ENCODE measurements around the gene ATAD3B.
A peak's percentile ranks its signal among the peaks of the same experiment; 100 is the strongest.
"Not testable (repeated sequence)": the region's sequence is repeated elsewhere in the genome, so short reads cannot be mapped to it uniquely, and the experiment has no call there.

Gene ATAD3B

GRCh38 chr1:1531947-1532346 lies 60.4 kb downstream of the ATAD3B start:
- no peak for DNase-seq (ENCODE audit: low read depth in 1 of 2, low spot score in 1 of 2)
- TF ChIP-seq REST (IDR thresholded peaks at IDR 0.05; ENCODE audit: insufficient replicate concordance, low read depth) (no peak), POLR2AphosphoS5 (IDR thresholded peaks at IDR 0.05; ENCODE audit: low read depth) (no peak), CTCF (IDR thresholded peaks at IDR 0.05; ENCODE audit: insufficient read depth, low read length) (no peak), GABPA (IDR thresholded peaks at IDR 0.05; ENCODE audit: low read depth) (no peak), SPI1 (IDR thresholded peaks at IDR 0.05; ENCODE audit: borderline replicate concordance, low read depth) (no peak)
- Histone ChIP-seq H3K27ac (replicated peaks) (no peak overlapping the region), H3K27me3 (ENCODE audit: insufficient read depth, poor library complexity, severe bottlenecking) (no peaks in the 10 kb centered on the region), H3K4me3 (replicated peaks; ENCODE audit: insufficient read depth, low read length) (no peak overlapping the region)

- not testable (repeated sequence) for H3K27ac ChIP-seq (replicated peaks); DNase-seq (ENCODE audit: low read depth in 1 of 2, low spot score in 1 of 2)
These were observed 61.8 kb downstream of the ATAD3B start for GRCh38 chr1:1533176-1533893.

GRCh38 chr1:1533894-1534291 lies 62.3 kb downstream of the ATAD3B start:
- not testable (repeated sequence) for DNase-seq (ENCODE audit: low read depth in 1 of 2, low spot score in 1 of 2)

More at GRCh38 chr1:1533176-1533893, 61.8 kb downstream of the ATAD3B start:
- not testable (repeated sequence) for H3K27me3 ChIP-seq (ENCODE audit: insufficient read depth, poor library complexity, severe bottlenecking); H3K4me3 ChIP-seq (replicated peaks; ENCODE audit: insufficient read depth, low read length)

GRCh38 chr1:1534401-1535154 lies 63.0 kb downstream of the ATAD3B start:
- no peaks in the 10 kb centered on the region for H3K27me3 ChIP-seq (ENCODE audit: insufficient read depth, poor library complexity, severe bottlenecking)
- no peak for DNase-seq (ENCODE audit: low read depth in 1 of 2, low spot score in 1 of 2)
- 0 out of 2 replicates have a peak, but pooled peaks have one; percentile 12 for TF ChIP-seq POLR2AphosphoS5 (IDR thresholded peaks at IDR 0.05; ENCODE audit: low read depth)
- TF ChIP-seq SPI1 (IDR thresholded peaks at IDR 0.05; ENCODE audit: borderline replicate concordance, low read depth) = no peak
- H3K27ac ChIP-seq (replicated peaks) = no peak overlapping the region
- no peak overlapping the region for H3K4me3 ChIP-seq (replicated peaks; ENCODE audit: insufficient read depth, low read length)

More at GRCh38 chr1:1533894-1534291, 62.3 kb downstream of the ATAD3B start:
- not testable (repeated sequence) for H3K27me3 ChIP-seq (ENCODE audit: insufficient read depth, poor library complexity, severe bottlenecking); H3K27ac ChIP-seq (replicated peaks); H3K4me3 ChIP-seq (replicated peaks; ENCODE audit: insufficient read depth, low read length)

- no peak for TF ChIP-seq SPI1 (IDR thresholded peaks at IDR 0.05; ENCODE audit: borderline replicate concordance, low read depth)
- TF ChIP-seq GABPA (IDR thresholded peaks at IDR 0.05; ENCODE audit: low read depth) = no peak
- no peak for TF ChIP-seq CTCF (IDR thresholded peaks at IDR 0.05; ENCODE audit: insufficient read depth, low read length)
- peak; percentile 20; the same call in 1 of the 2 replicates for TF ChIP-seq POLR2AphosphoS5 (IDR thresholded peaks at IDR 0.05; ENCODE audit: low read depth)
- no peak for TF ChIP-seq REST (IDR thresholded peaks at IDR 0.05; ENCODE audit: insufficient replicate concordance, low read depth)
- H3K4me3 ChIP-seq (replicated peaks; ENCODE audit: insufficient read depth, low read length) = no peak overlapping the region
- H3K27ac ChIP-seq (replicated peaks) = no peak overlapping the region
- no peaks in the 10 kb centered on the region for H3K27me3 ChIP-seq (ENCODE audit: insufficient read depth, poor library complexity, severe bottlenecking)
- no peak for DNase-seq (ENCODE audit: low read depth in 1 of 2, low spot score in 1 of 2)
These were observed 63.8 kb downstream of the ATAD3B start for GRCh38 chr1:1535201-1536018.
